ENCODE results near the gene IL16.

IL16 gene

DNA sequence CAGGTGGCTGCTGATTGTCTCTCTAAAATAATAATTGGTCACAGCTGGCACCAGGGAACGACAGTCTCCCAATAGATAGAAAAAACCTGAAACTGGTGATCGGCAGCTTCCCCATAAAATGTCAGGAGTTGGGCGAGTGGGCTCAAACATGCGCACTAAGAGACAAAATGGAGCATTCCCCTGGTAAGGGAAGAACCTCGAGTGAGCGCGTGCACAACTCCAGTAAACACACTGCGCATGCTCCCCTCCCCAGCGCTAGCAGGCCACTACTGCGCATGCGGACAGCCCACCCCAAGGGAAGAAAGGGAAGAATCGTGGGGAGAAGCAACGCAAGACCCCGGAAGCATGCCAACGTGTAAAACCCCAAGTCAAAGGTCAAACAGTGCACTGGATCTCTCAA is 134.9 kb downstream of the IL16 start:
- no peak overlapping the region for H3K27ac ChIP-seq (replicated peaks)
- no peaks in the 10 kb centered on the region for H3K27me3 ChIP-seq (ENCODE audit: insufficient read depth, poor library complexity, severe bottlenecking)
- DNase-seq (ENCODE audit: low read depth in 1 of 2, low spot score in 1 of 2) = no peak
- no peak overlapping the region for H3K4me3 ChIP-seq (replicated peaks; ENCODE audit: insufficient read depth, low read length)
- no peak for TF ChIP-seq GABPA (IDR thresholded peaks at IDR 0.05; ENCODE audit: low read depth)
- TF ChIP-seq, protein P1, sequence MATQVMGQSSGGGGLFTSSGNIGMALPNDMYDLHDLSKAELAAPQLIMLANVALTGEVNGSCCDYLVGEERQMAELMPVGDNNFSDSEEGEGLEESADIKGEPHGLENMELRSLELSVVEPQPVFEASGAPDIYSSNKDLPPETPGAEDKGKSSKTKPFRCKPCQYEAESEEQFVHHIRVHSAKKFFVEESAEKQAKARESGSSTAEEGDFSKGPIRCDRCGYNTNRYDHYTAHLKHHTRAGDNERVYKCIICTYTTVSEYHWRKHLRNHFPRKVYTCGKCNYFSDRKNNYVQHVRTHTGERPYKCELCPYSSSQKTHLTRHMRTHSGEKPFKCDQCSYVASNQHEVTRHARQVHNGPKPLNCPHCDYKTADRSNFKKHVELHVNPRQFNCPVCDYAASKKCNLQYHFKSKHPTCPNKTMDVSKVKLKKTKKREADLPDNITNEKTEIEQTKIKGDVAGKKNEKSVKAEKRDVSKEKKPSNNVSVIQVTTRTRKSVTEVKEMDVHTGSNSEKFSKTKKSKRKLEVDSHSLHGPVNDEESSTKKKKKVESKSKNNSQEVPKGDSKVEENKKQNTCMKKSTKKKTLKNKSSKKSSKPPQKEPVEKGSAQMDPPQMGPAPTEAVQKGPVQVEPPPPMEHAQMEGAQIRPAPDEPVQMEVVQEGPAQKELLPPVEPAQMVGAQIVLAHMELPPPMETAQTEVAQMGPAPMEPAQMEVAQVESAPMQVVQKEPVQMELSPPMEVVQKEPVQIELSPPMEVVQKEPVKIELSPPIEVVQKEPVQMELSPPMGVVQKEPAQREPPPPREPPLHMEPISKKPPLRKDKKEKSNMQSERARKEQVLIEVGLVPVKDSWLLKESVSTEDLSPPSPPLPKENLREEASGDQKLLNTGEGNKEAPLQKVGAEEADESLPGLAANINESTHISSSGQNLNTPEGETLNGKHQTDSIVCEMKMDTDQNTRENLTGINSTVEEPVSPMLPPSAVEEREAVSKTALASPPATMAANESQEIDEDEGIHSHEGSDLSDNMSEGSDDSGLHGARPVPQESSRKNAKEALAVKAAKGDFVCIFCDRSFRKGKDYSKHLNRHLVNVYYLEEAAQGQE (IDR thresholded peaks at IDR 0.05; ENCODE audit: insufficient replicate concordance, low read depth) = no peak
- TF ChIP-seq POLR2AphosphoS5 (IDR thresholded peaks at IDR 0.05; ENCODE audit: low read depth) = no peak
- TF ChIP-seq, protein P2, sequence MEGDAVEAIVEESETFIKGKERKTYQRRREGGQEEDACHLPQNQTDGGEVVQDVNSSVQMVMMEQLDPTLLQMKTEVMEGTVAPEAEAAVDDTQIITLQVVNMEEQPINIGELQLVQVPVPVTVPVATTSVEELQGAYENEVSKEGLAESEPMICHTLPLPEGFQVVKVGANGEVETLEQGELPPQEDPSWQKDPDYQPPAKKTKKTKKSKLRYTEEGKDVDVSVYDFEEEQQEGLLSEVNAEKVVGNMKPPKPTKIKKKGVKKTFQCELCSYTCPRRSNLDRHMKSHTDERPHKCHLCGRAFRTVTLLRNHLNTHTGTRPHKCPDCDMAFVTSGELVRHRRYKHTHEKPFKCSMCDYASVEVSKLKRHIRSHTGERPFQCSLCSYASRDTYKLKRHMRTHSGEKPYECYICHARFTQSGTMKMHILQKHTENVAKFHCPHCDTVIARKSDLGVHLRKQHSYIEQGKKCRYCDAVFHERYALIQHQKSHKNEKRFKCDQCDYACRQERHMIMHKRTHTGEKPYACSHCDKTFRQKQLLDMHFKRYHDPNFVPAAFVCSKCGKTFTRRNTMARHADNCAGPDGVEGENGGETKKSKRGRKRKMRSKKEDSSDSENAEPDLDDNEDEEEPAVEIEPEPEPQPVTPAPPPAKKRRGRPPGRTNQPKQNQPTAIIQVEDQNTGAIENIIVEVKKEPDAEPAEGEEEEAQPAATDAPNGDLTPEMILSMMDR (IDR thresholded peaks at IDR 0.05; ENCODE audit: insufficient read depth, low read length) = no peak
- no peak for TF ChIP-seq SPI1 (IDR thresholded peaks at IDR 0.05; ENCODE audit: borderline replicate concordance, low read depth)

DNA sequence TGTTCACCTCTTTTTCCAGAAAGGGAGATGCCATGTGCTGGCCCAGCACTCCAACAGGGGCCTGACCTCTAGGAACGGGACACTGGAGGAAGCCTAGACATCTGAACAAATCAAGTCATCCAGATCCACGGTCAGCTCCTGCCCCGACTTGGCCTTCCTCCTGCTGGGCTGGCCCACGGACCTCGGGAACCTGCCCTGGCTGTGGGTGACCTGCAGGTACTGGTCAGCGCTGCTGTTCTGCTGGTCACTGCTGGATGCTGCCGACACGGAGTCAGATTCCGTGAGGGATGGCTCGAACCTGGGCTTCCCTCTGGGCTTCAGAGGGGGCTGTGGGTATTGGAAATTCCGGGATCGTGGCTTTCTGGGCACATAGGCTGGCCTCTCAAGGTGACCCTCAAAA is 135.6 kb downstream of the IL16 start:
- DNase-seq (ENCODE audit: low read depth in 1 of 2, low spot score in 1 of 2) = no peak
- no peaks in the 10 kb centered on the region for H3K27me3 ChIP-seq (ENCODE audit: insufficient read depth, poor library complexity, severe bottlenecking)
- no peak for TF ChIP-seq GABPA (IDR thresholded peaks at IDR 0.05; ENCODE audit: low read depth)
- no peak for TF ChIP-seq SPI1 (IDR thresholded peaks at IDR 0.05; ENCODE audit: borderline replicate concordance, low read depth)
- no peak for TF ChIP-seq POLR2AphosphoS5 (IDR thresholded peaks at IDR 0.05; ENCODE audit: low read depth)
- TF ChIP-seq, protein P2 (IDR thresholded peaks at IDR 0.05; ENCODE audit: insufficient read depth, low read length) = no peak
- TF ChIP-seq, protein P1 (IDR thresholded peaks at IDR 0.05; ENCODE audit: insufficient replicate concordance, low read depth) = no peak
- no peak overlapping the region for H3K27ac ChIP-seq (replicated peaks)
- H3K4me3 ChIP-seq (replicated peaks; ENCODE audit: insufficient read depth, low read length) = no peak overlapping the region

DNA sequence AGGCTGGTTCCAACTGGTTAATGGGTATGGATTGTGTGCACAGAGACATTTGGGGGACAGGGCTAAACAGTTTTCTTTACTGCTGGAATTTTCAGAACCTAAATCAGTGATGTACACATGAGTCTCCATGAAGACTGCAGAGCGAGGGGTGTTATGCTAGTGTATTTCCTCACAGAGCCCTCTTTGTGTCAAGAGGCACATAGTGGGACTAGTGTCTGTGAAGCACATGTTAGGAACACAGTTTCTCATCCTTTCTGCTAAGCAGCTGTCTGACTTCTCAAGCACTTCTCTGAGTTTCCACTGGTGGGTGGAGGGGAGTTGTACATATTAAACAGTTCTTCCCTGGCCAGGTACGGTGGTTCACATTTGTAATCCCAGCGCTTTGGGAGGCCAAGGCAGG is 136.7 kb downstream of the IL16 start:
- TF ChIP-seq GABPA (IDR thresholded peaks at IDR 0.05; ENCODE audit: low read depth) (no peak), POLR2AphosphoS5 (IDR thresholded peaks at IDR 0.05; ENCODE audit: low read depth) (no peak), SPI1 (IDR thresholded peaks at IDR 0.05; ENCODE audit: borderline replicate concordance, low read depth) (no peak)
- TF ChIP-seq, protein P2 (IDR thresholded peaks at IDR 0.05; ENCODE audit: insufficient read depth, low read length) = no peak
- TF ChIP-seq, protein P1 (IDR thresholded peaks at IDR 0.05; ENCODE audit: insufficient replicate concordance, low read depth) = no peak
- DNase-seq (ENCODE audit: low read depth in 1 of 2, low spot score in 1 of 2) = no peak
- Histone ChIP-seq H3K27me3 (ENCODE audit: insufficient read depth, poor library complexity, severe bottlenecking) (no peaks in the 10 kb centered on the region), H3K27ac (replicated peaks) (no peak overlapping the region), H3K4me3 (replicated peaks; ENCODE audit: insufficient read depth, low read length) (no peak overlapping the region)

Data from HL-60 (cell line).